Measurements from ENCODE around the gene MAVS.
"Not testable (repeated sequence)": the region's sequence is repeated elsewhere in the genome, so short reads cannot be mapped to it uniquely, and the experiment has no call there.

DNA sequence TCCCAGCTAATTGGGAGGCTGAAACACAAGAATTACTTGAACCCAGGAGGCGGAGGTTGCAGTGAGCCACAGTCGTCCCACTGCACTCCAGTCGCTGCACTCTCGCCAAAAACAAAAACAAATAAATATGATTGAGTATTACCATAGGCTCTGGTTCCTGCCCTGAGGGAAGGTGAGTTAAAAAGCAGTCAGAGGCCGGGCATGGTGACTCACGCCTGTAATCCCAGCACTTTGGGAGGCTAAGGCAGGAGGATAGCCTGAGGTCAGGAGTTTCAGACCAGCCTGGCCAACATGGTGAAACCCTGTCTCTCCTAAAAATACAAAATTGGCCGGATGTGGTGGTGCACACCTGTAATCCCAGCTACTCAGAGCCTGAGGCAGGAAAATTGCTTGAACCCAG, 6.4 kb upstream of the MAVS start:
- TF ChIP-seq, protein P1, sequence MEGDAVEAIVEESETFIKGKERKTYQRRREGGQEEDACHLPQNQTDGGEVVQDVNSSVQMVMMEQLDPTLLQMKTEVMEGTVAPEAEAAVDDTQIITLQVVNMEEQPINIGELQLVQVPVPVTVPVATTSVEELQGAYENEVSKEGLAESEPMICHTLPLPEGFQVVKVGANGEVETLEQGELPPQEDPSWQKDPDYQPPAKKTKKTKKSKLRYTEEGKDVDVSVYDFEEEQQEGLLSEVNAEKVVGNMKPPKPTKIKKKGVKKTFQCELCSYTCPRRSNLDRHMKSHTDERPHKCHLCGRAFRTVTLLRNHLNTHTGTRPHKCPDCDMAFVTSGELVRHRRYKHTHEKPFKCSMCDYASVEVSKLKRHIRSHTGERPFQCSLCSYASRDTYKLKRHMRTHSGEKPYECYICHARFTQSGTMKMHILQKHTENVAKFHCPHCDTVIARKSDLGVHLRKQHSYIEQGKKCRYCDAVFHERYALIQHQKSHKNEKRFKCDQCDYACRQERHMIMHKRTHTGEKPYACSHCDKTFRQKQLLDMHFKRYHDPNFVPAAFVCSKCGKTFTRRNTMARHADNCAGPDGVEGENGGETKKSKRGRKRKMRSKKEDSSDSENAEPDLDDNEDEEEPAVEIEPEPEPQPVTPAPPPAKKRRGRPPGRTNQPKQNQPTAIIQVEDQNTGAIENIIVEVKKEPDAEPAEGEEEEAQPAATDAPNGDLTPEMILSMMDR (IDR thresholded peaks at IDR 0.05): not testable (repeated sequence)
- TF ChIP-seq POLR2AphosphoS5 (IDR thresholded peaks at IDR 0.05): not testable (repeated sequence)
